ENCODE data around the gene ZFHX3. TPM values are rescaled to one million over a fixed set of nuclear protein-coding genes. Genes with fewer than 3 reads are reported as not detected.

The ZFHX3 gene
- total and polyA plus RNA-seq, 2 of the 8 experiments (the other 6 are each of a cell fraction or from before 2014, with no cell fraction given): 0.08 to 0.99 TPM

DNA sequence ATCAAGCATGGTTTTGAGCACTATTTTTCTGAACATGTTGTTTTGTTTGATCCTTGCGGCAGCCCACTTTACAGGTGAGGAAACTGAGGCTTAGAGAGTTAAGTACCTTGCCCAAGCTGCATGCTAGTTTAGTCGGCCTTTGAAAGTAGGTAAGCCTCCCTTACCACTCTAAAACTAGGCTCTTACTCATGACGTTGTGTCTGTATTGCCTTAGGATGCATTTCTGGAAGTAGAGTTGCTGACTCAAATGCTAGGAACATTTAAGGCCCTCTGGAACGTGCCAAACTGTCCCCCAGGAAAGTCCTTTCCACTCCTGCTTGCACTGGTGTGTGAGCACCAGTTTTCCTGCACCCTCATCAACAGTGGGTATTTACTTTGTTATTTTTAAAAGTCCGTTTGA is 76.6 kb downstream of the ZFHX3 start (continued):
- TF ChIP-seq SP2 (IDR thresholded peaks at IDR 0.05; ENCODE audit: low read length) (no peak), CEBPB (IDR thresholded peaks at IDR 0.05; ENCODE audit: low read depth, low read length) (no peak)
